Measurements from ENCODE around the gene FGA. TPM values are rescaled to one million over a fixed set of nuclear protein-coding genes. Genes with fewer than 3 reads are reported as not detected.

The FGA gene
- polyA plus RNA-seq, 1 of the 3 experiments (the other 2 are of a cell fraction), result not detected

GRCh38 chr4:154586296-154587033 is 4.1 kb downstream of the FGA start:
- DNase-seq, result no peak
- H3K4me2 ChIP-seq, result peak overlapping the region; percentile 52; the same call in 1 of the 2 replicates
- 24% methylated on average over 13 of the region's 13 CpGs for WGBS (ENCODE audit: low lambda C conversion rate)
- H3K4me1 ChIP-seq (ENCODE audit: control insufficient read depth in 1 of 2, insufficient read depth in 2 of 2, low read depth in 1 of 2, low read length in 1 of 2), result no peaks in the 10 kb centered on the region
- H3K79me2 ChIP-seq (ENCODE audit: insufficient read depth), result no peaks in the 10 kb centered on the region
- H3K4me3 ChIP-seq (ENCODE audit: low read depth in 2 of 2, low read length in 1 of 2), result no peak overlapping the region
- H3K27ac ChIP-seq (ENCODE audit: low read depth in 2 of 2, low read length in 1 of 2), result no peak overlapping the region
- ChIA-PET POLR2A (no interaction called here), CTCF (interaction anchor here (1.1 to 1.2 kb wide), 3 partner anchors 27 to 34 kb away, joined by 4 to 8 read pairs (median 4); no protein-coding TSS in a partner anchor)
- 0 out of 2 replicates have a peak overlapping the region, but pooled peaks have one; percentile 22 for H2AFZ ChIP-seq (ENCODE audit: low read depth)
- no peak for TF ChIP-seq TAF1 (IDR thresholded peaks at IDR 0.05; ENCODE audit: borderline replicate concordance, low read depth, low read length)
- TF ChIP-seq GABPA (IDR thresholded peaks at IDR 0.05; ENCODE audit: low read depth), result no peak
- no peak for TF ChIP-seq POLR2AphosphoS5 (IDR thresholded peaks at IDR 0.05; ENCODE audit: low read depth, low read length)
- no peak overlapping the region for H3K9ac ChIP-seq
- no peaks in the 10 kb centered on the region for H4K20me1 ChIP-seq (ENCODE audit: insufficient read depth)
- no peaks in the 10 kb centered on the region for H3F3A ChIP-seq (replicated peaks; ENCODE audit: insufficient read depth)
- no peaks in the 10 kb centered on the region for H3K9me3 ChIP-seq
- H3K36me3 ChIP-seq (replicated peaks in 1 of 2; ENCODE audit: control insufficient read depth in 1 of 2, insufficient read depth in 2 of 2, low read length in 1 of 2), result no peaks in the 10 kb centered on the region
- peaks cover 17% of the 10 kb centered on the region for H3K27me3 ChIP-seq (ENCODE audit: insufficient read depth)
- H3K9me2 ChIP-seq, result no peaks in the 10 kb centered on the region; the same call in 1 of the 2 replicates

- TF ChIP-seq TAF1 (IDR thresholded peaks at IDR 0.05; ENCODE audit: borderline replicate concordance, low read depth, low read length), result no peak
- TF ChIP-seq RAD21 (IDR thresholded peaks at IDR 0.05; ENCODE audit: low read length), result no peak
- no peak for TF ChIP-seq MXI1 (IDR thresholded peaks at IDR 0.05; ENCODE audit: low read depth, low read length)
- TF ChIP-seq, protein P1, sequence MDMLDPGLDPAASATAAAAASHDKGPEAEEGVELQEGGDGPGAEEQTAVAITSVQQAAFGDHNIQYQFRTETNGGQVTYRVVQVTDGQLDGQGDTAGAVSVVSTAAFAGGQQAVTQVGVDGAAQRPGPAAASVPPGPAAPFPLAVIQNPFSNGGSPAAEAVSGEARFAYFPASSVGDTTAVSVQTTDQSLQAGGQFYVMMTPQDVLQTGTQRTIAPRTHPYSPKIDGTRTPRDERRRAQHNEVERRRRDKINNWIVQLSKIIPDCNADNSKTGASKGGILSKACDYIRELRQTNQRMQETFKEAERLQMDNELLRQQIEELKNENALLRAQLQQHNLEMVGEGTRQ (IDR thresholded peaks at IDR 0.05; ENCODE audit: borderline replicate concordance, low read depth, low read length), result no peak
- TF ChIP-seq IRF3 (IDR thresholded peaks at IDR 0.05; ENCODE audit: low read depth, low read length), result no peak
- TF ChIP-seq CHD2 (IDR thresholded peaks at IDR 0.05; ENCODE audit: low read length, partially characterized antibody), result no peak
- no peak for TF ChIP-seq SMC3 (IDR thresholded peaks at IDR 0.05; ENCODE audit: low read depth, low read length)
- TF ChIP-seq MEF2A (IDR thresholded peaks at IDR 0.05; ENCODE audit: borderline replicate concordance, low read depth), result no peak
- TF ChIP-seq GABPA (IDR thresholded peaks at IDR 0.05; ENCODE audit: low read depth), result no peak
- TF ChIP-seq FOXJ3 (CRISPR knock-in tag; IDR thresholded peaks at IDR 0.05), result no peak
- no peak for TF ChIP-seq TCF12 (IDR thresholded peaks at IDR 0.05)
- Histone ChIP-seq H3F3A (replicated peaks; ENCODE audit: insufficient read depth) (no peaks in the 10 kb centered on the region), H3K4me3 (ENCODE audit: low read depth in 2 of 2, low read length in 1 of 2) (no peak overlapping the region), H3K27ac (ENCODE audit: low read depth in 2 of 2, low read length in 1 of 2) (no peak overlapping the region), H3K79me2 (ENCODE audit: insufficient read depth) (no peaks in the 10 kb centered on the region), H4K20me1 (ENCODE audit: insufficient read depth) (no peaks in the 10 kb centered on the region), H3K9me3 (no peaks in the 10 kb centered on the region), H3K9me2 (no peaks in the 10 kb centered on the region; the same call in 1 of the 2 replicates), H2AFZ (ENCODE audit: low read depth) (no peak overlapping the region), H3K9ac (no peak overlapping the region), H3K4me2 (no peak overlapping the region), H3K4me1 (ENCODE audit: control insufficient read depth in 1 of 2, insufficient read depth in 2 of 2, low read depth in 1 of 2, low read length in 1 of 2) (no peaks in the 10 kb centered on the region), H3K36me3 (replicated peaks in 1 of 2; ENCODE audit: control insufficient read depth in 1 of 2, insufficient read depth in 2 of 2, low read length in 1 of 2) (no peaks in the 10 kb centered on the region), H3K27me3 (ENCODE audit: insufficient read depth) (peaks cover 17% of the 10 kb centered on the region)
- DNase-seq, result no peak
- 26% methylated on average over 8 of the region's 10 CpGs for WGBS (ENCODE audit: low lambda C conversion rate)
- ChIA-PET CTCF (interaction anchor here (1.2 to 2.6 kb wide), 2 partner anchors 10 to 33 kb away, joined by 6 to 8 read pairs; no protein-coding TSS in a partner anchor), POLR2A (no interaction called here)
Measured at GRCh38 chr4:154585369-154586018, 5.0 kb downstream of the FGA start.
